ENCODE measurements around the gene TYRO3. TPM values are rescaled to one million over a fixed set of nuclear protein-coding genes. Genes with fewer than 3 reads are reported as not detected.

Gene TYRO3
- total RNA-seq, result under 1 TPM; 0.17 to 0.36 TPM
- polyA plus RNA-seq, result under 1 TPM in 1 of 2 donors, not detected in 1; 0.11 TPM

GRCh38 chr15:41558400-41559238 lies at the start of gene TYRO3:
Gene TYRO3, plus strand, starts transcription at chr15:41559212. Its CDS starts 46 bp downstream, at chr15:41559258.
- Histone ChIP-seq H3K27me3 (ENCODE audit: insufficient read depth, low read length) (peaks cover 4% of the 10 kb centered on the region), H3K27ac (ENCODE audit: low read depth, low read length) (peak within 1 kb of the TSS; percentile 17), H3K36me3 (ENCODE audit: insufficient read depth, low read length) (no peaks in the 10 kb centered on the region), H3K4me1 (ENCODE audit: insufficient read depth, low read length) (peaks cover 19% of the 10 kb centered on the region), H3K9me3 (ENCODE audit: control insufficient read depth in 1 of 2, low read length in 2 of 2) (no peaks in the 10 kb centered on the region), H3K4me3 (ENCODE audit: low read length in 2 of 2) (peak within 1 kb of the TSS; percentile 19 to 33)
- Mint-ChIP-seq H3K4me1 (peaks cover 8 to 30% (median 24%) of the 10 kb centered on the region in 4 donors), H3K9me3 (peaks cover 0 to 2% (median 0%) of the 10 kb centered on the region in 8 donors), H3K4me3 (peak within 1 kb of the TSS; percentile 82 to 98 (median 89)), H3K36me3 (peaks cover 0 to 6% of the 10 kb centered on the region in 2 donors), H3K27me3 (peaks cover 0 to 9% of the 10 kb centered on the region in 2 donors), H3K27ac (peak within 1 kb of the TSS; percentile 90 to 98 (median 93))
- DNase-seq, result peak; percentile 53 to 78 (median 63)
- intact Hi-C loops (cut with micrococcal nuclease), result loop anchor here (5.0 to 10.0 kb wide), 4 partner anchors 44 to 269 kb away; partner anchors contain the start of gene JMJD7
- POLR2A ChIA-PET (ENCODE audit: partially characterized antibody), result interaction anchor here (0.9 to 2.5 kb wide), 13 partner anchors 15 to 378 kb away, joined by 3 to 13 read pairs (median 4); partner anchors contain the start of genes MAPKBP1, MGA and RPAP1
- CTCF ChIA-PET (ENCODE audit: partially characterized antibody), result interaction anchor here (0.6 to 2.8 kb wide), 30 partner anchors 8 to 524 kb away, joined by 3 to 32 read pairs (median 4); partner anchors contain the start of genes MAPKBP1, MGA and RPAP1

GRCh38 chr15:41510728-41511127 lies 48.3 kb upstream of the TYRO3 start:
- intact Hi-C loops (cut with micrococcal nuclease), result no loop called here
- H3K4me1 Mint-ChIP-seq, result peaks cover 6 to 33% (median 24%) of the 10 kb centered on the region in 4 donors
- H3K27me3 Mint-ChIP-seq, result peaks cover 10 to 13% of the 10 kb centered on the region in 2 donors
- Histone ChIP-seq H3K4me1 (ENCODE audit: insufficient read depth, low read length) (peaks cover 27% of the 10 kb centered on the region), H3K27me3 (ENCODE audit: insufficient read depth, low read length) (peaks cover 17% of the 10 kb centered on the region), H3K27ac (ENCODE audit: low read depth, low read length) (no peak overlapping the region), H3K9me3 (ENCODE audit: control insufficient read depth in 1 of 2, low read length in 2 of 2) (no peaks in the 10 kb centered on the region), H3K36me3 (ENCODE audit: insufficient read depth, low read length) (no peaks in the 10 kb centered on the region), H3K4me3 (ENCODE audit: low read length in 2 of 2) (no peak overlapping the region)
- no peak overlapping the region for H3K27ac Mint-ChIP-seq
- ChIA-PET CTCF (ENCODE audit: partially characterized antibody) (interaction anchor here (0.6 kb wide), 1 partner anchor 11 kb away, joined by 3 read pairs; no protein-coding TSS in a partner anchor), POLR2A (ENCODE audit: partially characterized antibody) (interaction anchor here (1.5 kb wide), 1 partner anchor 9 kb away, joined by 4 read pairs; no protein-coding TSS in a partner anchor)
- H3K4me3 Mint-ChIP-seq, result peak overlapping the region in 5 of 8 donors; percentile 17 to 52 (median 38)
- DNase-seq, result peak in 1 of 5 donors; percentile 22
- H3K36me3 Mint-ChIP-seq, result no peaks in the 10 kb centered on the region
- H3K9me3 Mint-ChIP-seq, result no peaks in the 10 kb centered on the region

- peak overlapping the region in 1 of 8 donors; percentile 84 for H3K4me3 Mint-ChIP-seq
- POLR2A ChIA-PET (ENCODE audit: partially characterized antibody), result interaction anchor here (1.0 to 1.5 kb wide), 2 partner anchors 10 to 17 kb away, joined by 4 to 5 read pairs; no protein-coding TSS in a partner anchor
Observed at GRCh38 chr15:41511331-41511898, 47.6 kb upstream of the TYRO3 start.

GRCh38 chr15:41511899-41512369 lies 47.1 kb upstream of the TYRO3 start:
- Mint-ChIP-seq H3K4me3 (peak overlapping the region; percentile 81 to 86 (median 83)), H3K9me3 (no peaks in the 10 kb centered on the region), H3K27ac (peak overlapping the region in 2 of 7 donors; percentile 6 to 65), H3K27me3 (peaks cover 10 to 13% of the 10 kb centered on the region in 2 donors), H3K36me3 (peaks cover 0 to 3% of the 10 kb centered on the region in 2 donors), H3K4me1 (peaks cover 6 to 33% (median 24%) of the 10 kb centered on the region in 4 donors)
- ChIA-PET CTCF (ENCODE audit: partially characterized antibody) (no interaction called here), POLR2A (ENCODE audit: partially characterized antibody) (interaction anchor here (1.0 to 1.5 kb wide), 2 partner anchors 11 to 18 kb away, joined by 4 to 5 read pairs; no protein-coding TSS in a partner anchor)
- H3K4me3 ChIP-seq (ENCODE audit: low read length in 2 of 2), result peak overlapping the region in 1 of 2 donors; percentile 52
- H3K27me3 ChIP-seq (ENCODE audit: insufficient read depth, low read length), result peaks cover 17% of the 10 kb centered on the region
- H3K36me3 ChIP-seq (ENCODE audit: insufficient read depth, low read length), result no peaks in the 10 kb centered on the region
- no peaks in the 10 kb centered on the region for H3K9me3 ChIP-seq (ENCODE audit: control insufficient read depth in 1 of 2, low read length in 2 of 2)
- H3K27ac ChIP-seq (ENCODE audit: low read depth, low read length), result no peak overlapping the region
- intact Hi-C loops (cut with micrococcal nuclease), result loop anchor here (2.0 kb wide), 1 partner anchor 47 kb away; no protein-coding TSS in a partner anchor
- DNase-seq, result peak in 2 of 5 donors; percentile 28 to 30
- peaks cover 27% of the 10 kb centered on the region for H3K4me1 ChIP-seq (ENCODE audit: insufficient read depth, low read length)

More at GRCh38 chr15:41511331-41511898, 47.6 kb upstream of the TYRO3 start:
- Mint-ChIP-seq H3K4me1 (peaks cover 6 to 33% (median 24%) of the 10 kb centered on the region in 4 donors), H3K27me3 (peaks cover 10 to 13% of the 10 kb centered on the region in 2 donors), H3K9me3 (no peaks in the 10 kb centered on the region), H3K27ac (no peak overlapping the region), H3K36me3 (no peaks in the 10 kb centered on the region)
- no peaks in the 10 kb centered on the region for H3K36me3 ChIP-seq (ENCODE audit: insufficient read depth, low read length)
- H3K27me3 ChIP-seq (ENCODE audit: insufficient read depth, low read length), result peaks cover 17% of the 10 kb centered on the region
- H3K27ac ChIP-seq (ENCODE audit: low read depth, low read length), result no peak overlapping the region
- H3K4me1 ChIP-seq (ENCODE audit: insufficient read depth, low read length), result peaks cover 27% of the 10 kb centered on the region
- DNase-seq, result no peak
- H3K9me3 ChIP-seq (ENCODE audit: control insufficient read depth in 1 of 2, low read length in 2 of 2), result no peaks in the 10 kb centered on the region
- intact Hi-C loops (cut with micrococcal nuclease), result no loop called here
- no peak overlapping the region for H3K4me3 ChIP-seq (ENCODE audit: low read length in 2 of 2)
- CTCF ChIA-PET (ENCODE audit: partially characterized antibody), result no interaction called here

- no peak overlapping the region for H3K27ac ChIP-seq (ENCODE audit: low read depth, low read length)
- Mint-ChIP-seq H3K27ac (peak overlapping the region in 4 of 7 donors; percentile 65 to 74 (median 68)), H3K4me1 (peaks cover 6 to 33% (median 24%) of the 10 kb centered on the region in 4 donors), H3K36me3 (peaks cover 0 to 3% of the 10 kb centered on the region in 2 donors), H3K4me3 (peak overlapping the region; percentile 81 to 86 (median 83)), H3K9me3 (no peaks in the 10 kb centered on the region), H3K27me3 (peaks cover 10 to 13% of the 10 kb centered on the region in 2 donors)
- no peak for DNase-seq
- no peaks in the 10 kb centered on the region for H3K36me3 ChIP-seq (ENCODE audit: insufficient read depth, low read length)
- H3K9me3 ChIP-seq (ENCODE audit: control insufficient read depth in 1 of 2, low read length in 2 of 2), result no peaks in the 10 kb centered on the region
- peaks cover 27% of the 10 kb centered on the region for H3K4me1 ChIP-seq (ENCODE audit: insufficient read depth, low read length)
- ChIA-PET CTCF (ENCODE audit: partially characterized antibody) (no interaction called here), POLR2A (ENCODE audit: partially characterized antibody) (interaction anchor here (1.7 to 1.8 kb wide), 2 partner anchors 19 to 109 kb away, joined by 4 to 5 read pairs; partner anchors contain the start of gene ITPKA)
- peak overlapping the region in 1 of 2 donors; percentile 52 for H3K4me3 ChIP-seq (ENCODE audit: low read length in 2 of 2)
- intact Hi-C loops (cut with micrococcal nuclease), result loop anchor here (2.0 kb wide), 1 partner anchor 48 kb away; no protein-coding TSS in a partner anchor
- peaks cover 17% of the 10 kb centered on the region for H3K27me3 ChIP-seq (ENCODE audit: insufficient read depth, low read length)
Observed at GRCh38 chr15:41512512-41512939, 46.5 kb upstream of the TYRO3 start.

GRCh38 chr15:41512940-41513505 lies 46.0 kb upstream of the TYRO3 start:
- peak in 2 of 5 donors; percentile 26 to 38 for DNase-seq
- Histone ChIP-seq H3K27ac (ENCODE audit: low read depth, low read length) (no peak overlapping the region), H3K36me3 (ENCODE audit: insufficient read depth, low read length) (no peaks in the 10 kb centered on the region), H3K4me3 (ENCODE audit: low read length in 2 of 2) (peak overlapping the region; percentile 52 to 57), H3K4me1 (ENCODE audit: insufficient read depth, low read length) (peaks cover 27% of the 10 kb centered on the region), H3K27me3 (ENCODE audit: insufficient read depth, low read length) (peaks cover 17% of the 10 kb centered on the region), H3K9me3 (ENCODE audit: control insufficient read depth in 1 of 2, low read length in 2 of 2) (no peaks in the 10 kb centered on the region)
- H3K4me3 Mint-ChIP-seq, result peak overlapping the region; percentile 81 to 86 (median 83)
- peaks cover 0 to 3% of the 10 kb centered on the region in 2 donors for H3K36me3 Mint-ChIP-seq
- no peaks in the 10 kb centered on the region for H3K9me3 Mint-ChIP-seq
- H3K27ac Mint-ChIP-seq, result peak overlapping the region in 6 of 7 donors; percentile 65 to 75 (median 68)
- CTCF ChIA-PET (ENCODE audit: partially characterized antibody), result interaction anchor here (0.9 kb wide), 1 partner anchor 47 kb away, joined by 3 read pairs; no protein-coding TSS in a partner anchor
- peaks cover 10 to 13% of the 10 kb centered on the region in 2 donors for H3K27me3 Mint-ChIP-seq
- H3K4me1 Mint-ChIP-seq, result peaks cover 6 to 33% (median 24%) of the 10 kb centered on the region in 4 donors
- intact Hi-C loops (cut with micrococcal nuclease), result loop anchor here (2.0 kb wide), 1 partner anchor 48 kb away; no protein-coding TSS in a partner anchor
- POLR2A ChIA-PET (ENCODE audit: partially characterized antibody), result interaction anchor here (1.7 to 1.8 kb wide), 2 partner anchors 19 to 109 kb away, joined by 4 to 5 read pairs; partner anchors contain the start of gene ITPKA

All from CD4-positive, alpha-beta memory T cell (primary cell).